ENCODE results near the gene GAB2.

DNA sequence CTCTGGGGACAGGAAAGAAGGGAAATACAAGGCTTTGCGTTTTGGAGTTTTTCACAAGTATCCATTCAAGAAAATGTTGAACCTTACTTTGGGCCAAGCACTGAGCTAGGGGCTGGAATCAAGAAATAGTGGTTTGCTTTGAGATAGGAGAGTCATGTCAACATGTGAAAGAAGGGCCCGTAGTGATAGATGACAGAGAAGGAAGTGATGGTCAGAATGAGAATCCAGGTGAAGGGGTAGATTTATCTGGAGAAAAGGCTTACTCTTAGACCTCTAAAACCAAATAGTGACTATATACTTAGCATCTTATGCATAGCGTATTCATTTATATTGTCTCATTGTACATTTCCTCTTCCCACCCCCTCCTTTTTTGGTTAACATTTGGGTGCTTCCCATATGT, 87.3 kb downstream of the GAB2 start:
- no peak for TF ChIP-seq POLR2A (IDR thresholded peaks at IDR 0.05)
- no peak for TF ChIP-seq CTCF (IDR thresholded peaks at IDR 0.05)

All from lower leg skin (tissue), 3 donors.